Sigmoid colon (tissue), 4 donors: ENCODE data around the gene CITED2.

Experiments used
- CTCF ChIP-seq, 4 experiments: fragments of 450-650 bp in 3 of 4; fragments of 200-600 bp in 1 of 4; IDR thresholded peaks; one replicate each; pipeline ENCODE4 v1.5.1; 2016 to 2019; ENCODE audit warnings: antibody characterized with exemption in 4 of 4, mild to moderate bottlenecking in 3 of 4, moderate library complexity in 2 of 4
- EP300 ChIP-seq, 4 donors: sonication (generic); formaldehyde crosslinking; IDR thresholded peaks; one replicate each; pipeline ENCODE4 v1.6.1; 2017; ENCODE audit warnings: antibody characterized with exemption in 4 of 4
- POLR2AphosphoS5 ChIP-seq, 4 donors: sonication (generic); formaldehyde crosslinking; IDR thresholded peaks; one replicate each; pipeline ENCODE4 v1.6.1; 2017; ENCODE audit warnings: antibody characterized with exemption in 4 of 4

DNA sequence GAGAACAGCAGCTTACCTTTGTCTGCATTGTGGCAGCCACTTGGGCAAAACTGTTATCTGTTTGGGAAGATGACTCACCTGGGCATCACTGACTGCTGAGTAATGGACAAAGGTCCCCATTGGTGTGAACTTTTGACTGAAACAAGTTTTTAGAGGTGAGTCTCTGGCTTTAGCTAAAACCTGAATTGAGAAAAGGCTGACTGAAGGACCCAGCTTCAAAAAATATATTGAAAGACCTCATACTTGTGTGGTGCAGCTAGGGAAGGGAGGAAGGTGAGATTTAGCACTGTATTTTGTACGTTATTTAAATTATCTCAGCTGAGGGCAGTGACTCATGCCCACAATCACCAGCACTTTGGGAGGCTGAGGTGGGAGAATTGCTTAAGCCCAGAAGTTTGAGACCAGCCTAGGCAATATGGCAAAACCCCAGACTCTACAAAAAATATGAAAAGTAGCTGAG is 4.5 kb upstream of the CITED2 start:
- no peak for TF ChIP-seq POLR2AphosphoS5 (IDR thresholded peaks at IDR 0.05)
- TF ChIP-seq CTCF (IDR thresholded peaks at IDR 0.05): no peak
- TF ChIP-seq EP300 (IDR thresholded peaks at IDR 0.05): no peak
